HG03571 (cell line): ENCODE measurements around the gene XIAP.
"Not testable (repeated sequence)": the region's sequence is repeated elsewhere in the genome, so short reads cannot be mapped to it uniquely, and the experiment has no call there.

ENCODE experiments used
- ATAC-seq: cut with Tn5 transposase; IDR thresholded peaks from one replicate; pipeline ENCODE4 v1.9.1; 2021; ENCODE audit not compliant: unreplicated experiment

The XIAP gene

DNA sequence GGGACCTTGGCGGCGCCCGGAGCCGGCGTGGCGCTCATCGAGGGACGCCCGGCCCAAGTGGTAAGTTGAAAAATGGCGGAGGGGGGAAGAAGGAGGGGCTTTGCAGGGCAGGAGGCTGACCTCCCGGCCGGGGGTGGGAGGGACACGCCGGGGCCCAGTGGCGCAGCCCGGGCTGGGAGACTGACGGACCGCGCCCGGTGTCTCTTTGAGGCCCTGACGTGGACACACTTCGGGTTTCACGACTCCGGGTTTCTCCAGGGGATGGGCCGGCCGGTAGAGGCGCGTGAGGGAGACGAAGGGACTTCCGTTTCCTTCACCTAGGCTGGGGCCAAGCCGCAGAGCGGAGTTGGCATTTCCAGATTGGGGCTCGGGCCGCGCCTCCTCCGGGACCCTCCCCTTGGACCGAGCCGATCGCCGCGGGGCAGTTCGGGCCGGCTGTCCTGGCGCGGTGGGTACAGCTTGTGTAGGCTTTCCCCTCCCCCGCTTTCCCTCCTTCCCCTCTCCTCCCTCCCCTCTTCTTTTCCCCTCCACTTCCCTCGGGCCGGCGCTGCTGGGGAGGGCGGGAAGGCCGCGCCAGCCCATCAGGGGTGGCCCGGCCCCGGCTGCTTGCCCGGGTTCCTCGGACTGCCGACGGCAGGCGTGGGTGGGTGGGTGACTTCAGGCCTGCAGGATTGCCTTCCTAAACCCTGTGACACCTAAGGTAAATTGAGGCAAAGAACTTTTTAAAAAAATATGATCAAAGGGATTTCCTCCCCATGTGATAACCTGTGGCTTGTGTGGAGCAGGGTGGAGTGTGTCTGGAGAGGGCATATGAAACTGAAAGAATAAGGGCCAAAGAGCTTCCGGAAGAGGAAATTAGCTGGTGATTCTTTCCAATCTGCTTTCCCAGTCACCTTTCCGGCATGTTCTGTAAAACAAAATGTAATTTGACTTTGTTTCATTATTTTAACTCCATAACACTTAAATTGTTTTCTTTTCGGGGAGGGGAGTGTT lies at the start of gene XIAP:
Gene XIAP (plus strand): TSS at position 208 of the 993 bp plus-strand sequence. CDS start 25,610 bp downstream, outside the sequence.
- ATAC-seq: peak; percentile 75

DNA sequence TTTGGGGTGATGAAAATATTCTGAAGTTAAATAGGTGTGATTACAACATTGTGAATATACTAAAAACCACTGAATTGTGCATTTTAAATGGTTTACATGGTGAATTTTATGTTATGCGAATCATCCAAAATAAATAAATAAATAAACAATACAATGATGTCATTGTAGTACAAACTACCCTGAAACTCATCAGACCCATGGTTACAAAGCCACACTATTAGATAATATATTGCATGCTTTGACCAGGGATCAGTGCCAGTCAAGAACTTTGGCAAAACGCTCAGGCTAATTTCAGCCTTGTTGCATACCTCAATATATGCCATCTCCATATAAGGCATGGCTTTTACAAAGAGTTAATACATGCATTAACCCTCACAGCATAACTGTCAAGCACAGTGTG lies 45.5 kb upstream of the XIAP start:
- no peak for ATAC-seq

DNA sequence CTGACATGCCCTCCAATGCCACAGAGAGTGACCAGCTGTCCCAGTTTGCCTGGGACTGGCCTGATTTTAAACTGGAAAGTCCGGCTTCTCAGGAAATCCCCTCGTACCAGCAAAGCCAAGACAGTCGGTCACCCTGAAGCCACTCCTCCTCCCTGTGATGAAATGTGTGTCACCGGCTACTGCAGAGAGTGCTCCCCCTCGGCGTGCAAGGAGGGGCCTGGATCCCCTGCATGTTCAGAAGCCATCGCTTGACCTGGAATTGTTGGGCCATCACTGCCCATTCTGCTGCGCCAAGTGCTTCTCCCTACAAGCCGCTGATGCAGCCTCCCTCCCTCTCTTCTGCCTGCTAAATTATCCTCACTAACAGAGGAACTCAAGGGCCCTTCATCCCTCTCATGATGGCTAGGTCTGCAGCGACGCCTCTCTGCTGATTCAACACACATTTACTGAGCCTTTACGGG lies 44.9 kb upstream of the XIAP start:
- not testable (repeated sequence) for ATAC-seq

DNA sequence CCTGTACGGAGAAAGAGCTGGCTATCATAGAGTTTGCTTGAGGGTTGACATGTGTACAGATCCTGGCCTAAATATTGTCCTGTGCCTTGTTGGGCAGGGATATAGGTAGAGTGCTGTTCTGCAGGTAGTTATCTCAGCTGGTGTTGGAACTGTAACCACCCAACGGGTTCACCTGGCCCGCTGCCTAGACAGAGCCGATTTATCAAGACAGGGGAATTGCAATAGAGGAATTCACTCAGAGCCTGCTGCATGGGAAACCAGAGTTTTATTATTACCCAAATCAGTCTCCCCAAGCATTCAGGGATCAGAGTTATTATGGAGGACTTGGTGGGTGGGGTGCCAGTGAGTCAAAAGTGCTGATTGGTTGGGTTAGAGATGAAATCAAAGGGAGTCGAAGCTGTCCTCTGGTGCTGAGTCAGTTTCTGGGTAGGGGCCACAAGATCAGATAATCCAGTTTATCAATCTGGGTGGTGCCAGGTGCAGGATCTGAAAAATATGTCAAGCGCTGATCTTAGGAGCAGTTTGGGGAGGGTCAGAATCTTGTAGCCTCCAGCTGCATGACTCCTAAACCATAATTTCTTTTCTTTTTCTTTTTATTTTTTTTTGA lies 42.5 kb upstream of the XIAP start:
- no peak for ATAC-seq

DNA sequence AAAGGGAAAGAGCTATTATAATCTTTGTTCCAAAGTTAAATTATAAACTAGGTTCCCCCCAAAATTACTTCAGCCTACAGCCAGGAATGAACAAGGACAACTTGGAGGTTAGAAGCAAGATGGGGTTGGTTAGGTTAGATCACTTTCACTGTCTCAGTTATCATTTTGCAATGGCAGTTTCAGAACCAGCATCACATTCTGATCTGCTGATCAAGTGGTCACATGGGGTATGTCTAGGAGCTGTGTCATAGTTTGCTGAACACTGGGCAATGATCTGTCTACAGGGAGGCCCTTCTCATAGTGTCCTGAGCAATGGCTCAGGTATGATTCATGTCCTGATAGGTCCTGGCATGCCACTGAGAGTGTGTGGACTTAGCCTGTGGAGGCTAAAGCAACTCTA lies 41.6 kb upstream of the XIAP start:
- ATAC-seq: no peak

DNA sequence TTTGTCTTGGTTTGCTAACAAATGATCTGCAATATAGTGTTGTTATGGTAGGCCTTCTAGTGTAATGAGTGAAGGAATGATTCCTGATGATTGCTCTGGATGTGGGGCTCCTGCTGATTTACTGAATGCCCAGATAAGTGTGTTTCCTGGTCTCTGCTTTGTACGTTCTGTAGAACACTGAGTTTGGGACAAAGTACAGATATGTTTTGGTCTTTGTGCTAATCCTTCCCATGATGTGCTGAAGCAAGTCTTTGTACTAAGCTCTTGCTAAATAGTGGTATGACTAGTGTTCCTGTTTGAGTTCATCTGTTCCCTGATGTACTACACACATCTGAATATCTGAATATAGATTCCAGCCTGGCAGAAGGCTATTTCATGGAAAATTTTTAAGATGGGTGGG lies 36.9 kb upstream of the XIAP start:
- no peak for ATAC-seq

DNA sequence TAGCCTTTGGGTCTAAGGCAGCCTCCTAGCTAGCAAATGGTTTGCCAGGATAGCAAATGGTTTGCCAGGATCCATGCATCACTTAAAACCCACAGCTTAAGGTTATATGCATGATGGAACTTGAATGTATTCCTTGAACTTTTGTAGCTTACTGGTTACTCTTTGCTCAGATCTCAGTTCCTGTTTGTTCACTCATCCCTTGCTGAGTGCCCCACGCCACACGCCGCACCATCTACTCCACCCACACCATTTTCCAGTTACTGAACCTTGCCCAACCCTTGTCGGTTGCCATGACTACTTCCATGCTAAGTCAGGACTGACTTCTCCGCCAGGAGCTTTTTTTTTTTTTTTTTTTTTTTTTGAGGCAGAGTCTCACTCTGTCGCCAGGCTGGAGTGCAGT lies 29.5 kb upstream of the XIAP start:
- peak; percentile 94 for ATAC-seq

DNA sequence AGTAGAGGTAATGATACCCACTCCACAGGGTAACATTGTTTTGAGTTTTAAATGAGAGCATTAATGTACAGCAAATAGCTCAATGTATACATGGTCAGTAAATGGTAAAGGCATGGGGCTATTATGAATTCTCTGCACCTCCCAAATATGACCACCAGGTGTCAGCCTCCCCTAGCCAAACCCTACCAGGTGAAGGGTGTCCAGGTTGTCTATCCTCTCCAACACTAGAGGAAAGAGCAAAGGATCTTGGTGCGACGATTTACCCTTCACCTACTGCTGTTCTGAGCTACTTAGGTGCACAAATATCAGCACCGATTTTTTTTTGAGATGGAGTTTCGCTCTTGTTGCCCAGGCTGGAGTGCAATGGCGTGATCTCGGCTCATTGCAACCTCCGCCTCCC lies 26.5 kb upstream of the XIAP start:
- ATAC-seq: peak; percentile 74

DNA sequence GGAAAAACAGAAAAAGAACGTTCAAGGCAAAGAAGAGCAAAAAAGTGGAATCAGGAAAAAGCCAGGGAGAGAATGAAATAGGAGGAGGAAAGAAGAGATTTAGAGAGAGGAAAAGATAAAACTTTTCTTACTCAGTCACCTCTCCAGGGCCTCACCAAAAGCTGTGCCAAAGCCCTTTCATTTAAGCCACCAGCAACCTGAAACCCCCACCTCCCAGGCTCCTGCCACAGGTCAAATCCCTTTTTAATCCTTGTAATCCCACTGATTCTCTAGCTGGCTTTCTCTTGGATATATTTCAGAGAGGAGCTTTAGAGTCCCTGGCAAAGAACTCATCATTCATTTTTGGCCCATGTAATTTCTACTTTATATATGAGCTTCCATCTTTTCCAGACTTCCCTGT lies 25.7 kb upstream of the XIAP start:
- no peak for ATAC-seq

DNA sequence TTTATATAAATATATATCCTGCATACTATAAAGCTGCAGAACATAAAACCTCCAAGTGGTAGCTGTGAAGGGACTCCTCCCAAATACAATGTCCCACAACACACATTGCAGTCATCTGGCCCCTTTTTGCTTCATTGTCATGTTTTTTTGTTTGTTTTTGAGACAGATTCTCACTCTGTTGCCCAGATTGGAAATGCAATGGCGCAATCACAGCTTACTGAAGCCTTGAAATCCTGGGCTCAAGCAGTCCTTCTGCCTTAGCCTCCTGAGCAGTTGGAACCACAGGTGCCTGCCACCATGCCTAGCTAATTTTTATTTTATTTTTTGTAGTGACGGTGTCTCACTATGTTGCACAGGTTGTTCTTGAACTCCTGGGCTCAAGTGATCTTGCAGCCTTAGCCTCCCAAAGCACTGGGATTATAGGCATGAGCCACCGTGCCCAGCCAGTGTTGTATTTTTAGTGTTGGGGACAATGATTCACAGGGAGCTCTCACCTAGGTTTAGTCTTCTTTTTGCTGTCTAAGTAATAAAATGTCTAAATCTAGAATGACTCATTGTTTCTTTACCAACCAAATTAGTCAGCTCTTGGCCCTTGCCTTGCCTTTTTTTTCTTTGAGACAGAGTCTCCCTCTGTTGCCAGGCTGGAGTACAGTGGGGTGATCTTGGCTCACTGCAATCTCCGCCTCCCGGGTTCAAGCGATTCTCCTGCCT lies 24.0 kb upstream of the XIAP start:
- ATAC-seq: no peak

DNA sequence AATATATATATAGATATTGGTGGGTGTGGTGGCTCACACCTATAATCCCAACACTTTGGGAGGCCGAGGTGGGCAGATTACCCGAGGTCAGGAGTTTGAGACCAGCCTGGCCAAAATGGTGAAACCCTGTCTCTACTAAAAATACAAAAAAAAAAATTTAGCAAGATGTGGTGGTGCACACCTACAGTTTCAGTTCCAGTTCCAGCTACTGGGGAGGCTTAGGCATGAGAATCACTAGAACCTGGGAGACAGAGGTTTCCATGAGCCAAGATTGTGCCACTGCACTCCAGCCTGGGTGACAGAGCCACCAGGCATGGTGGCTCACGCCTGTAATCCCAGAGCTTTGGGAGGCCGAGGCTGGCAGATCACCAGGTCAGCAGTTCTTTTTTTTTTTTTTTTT lies 14.7 kb upstream of the XIAP start:
- ATAC-seq: not testable (repeated sequence)

DNA sequence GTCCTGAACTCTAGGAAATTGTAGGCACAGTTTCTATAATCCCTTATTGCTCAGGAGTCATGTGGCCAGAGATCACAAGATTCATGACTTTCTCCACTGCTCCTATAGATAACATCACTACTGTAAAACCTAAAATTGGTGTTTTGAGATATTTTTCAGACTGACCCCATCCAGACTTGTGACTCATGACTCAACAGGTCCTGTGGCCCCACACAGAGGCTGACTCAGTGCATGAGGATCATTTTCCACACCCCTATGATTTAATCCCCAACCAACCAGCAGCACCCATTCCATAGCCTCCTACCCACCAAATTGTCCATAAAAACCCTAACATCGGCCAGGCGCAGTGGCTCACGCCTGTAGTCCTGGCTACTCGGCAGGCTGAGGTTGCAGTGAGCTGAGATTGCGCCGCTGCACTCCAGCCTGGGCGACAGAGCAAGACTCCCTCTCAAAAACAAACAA lies 13.2 kb upstream of the XIAP start:
- ATAC-seq: no peak

DNA sequence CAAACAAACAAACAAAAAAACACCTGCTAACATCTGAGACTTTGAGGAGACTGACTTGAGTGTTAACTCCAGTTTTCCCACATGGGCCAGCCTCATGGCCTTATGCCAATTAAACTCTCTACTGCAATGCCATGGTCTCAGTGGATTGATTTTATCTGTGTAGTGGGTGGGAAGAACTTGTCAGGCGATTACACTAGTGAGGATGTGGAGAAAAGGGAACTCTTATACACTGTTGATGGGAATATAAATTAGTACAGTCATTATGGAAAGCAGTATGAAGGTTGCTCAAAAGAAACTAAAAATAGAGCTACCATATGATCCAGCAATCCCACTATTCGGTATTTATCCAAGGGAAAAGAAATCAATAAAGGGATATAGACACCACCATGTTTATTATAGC lies 12.8 kb upstream of the XIAP start:
- ATAC-seq: no peak

DNA sequence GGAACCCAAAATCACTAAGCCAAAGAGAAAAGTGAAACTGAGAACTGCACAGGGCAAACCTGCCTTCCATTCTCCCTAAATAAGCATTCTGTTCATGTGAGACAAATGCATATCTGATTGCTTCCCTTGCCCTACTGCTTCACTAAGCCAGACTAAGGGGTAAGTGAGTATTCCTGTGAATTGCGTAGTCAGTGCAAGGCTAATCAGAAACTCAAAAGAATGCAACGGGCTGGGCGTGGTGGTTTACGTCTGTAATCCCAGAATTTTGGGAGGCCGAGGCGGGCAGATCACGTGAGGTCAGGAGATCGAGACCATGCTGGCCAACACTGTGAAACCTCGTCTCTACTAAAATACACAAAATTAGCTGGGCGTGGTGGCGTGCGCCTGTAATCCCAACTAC lies 10.8 kb upstream of the XIAP start:
- ATAC-seq: no peak

DNA sequence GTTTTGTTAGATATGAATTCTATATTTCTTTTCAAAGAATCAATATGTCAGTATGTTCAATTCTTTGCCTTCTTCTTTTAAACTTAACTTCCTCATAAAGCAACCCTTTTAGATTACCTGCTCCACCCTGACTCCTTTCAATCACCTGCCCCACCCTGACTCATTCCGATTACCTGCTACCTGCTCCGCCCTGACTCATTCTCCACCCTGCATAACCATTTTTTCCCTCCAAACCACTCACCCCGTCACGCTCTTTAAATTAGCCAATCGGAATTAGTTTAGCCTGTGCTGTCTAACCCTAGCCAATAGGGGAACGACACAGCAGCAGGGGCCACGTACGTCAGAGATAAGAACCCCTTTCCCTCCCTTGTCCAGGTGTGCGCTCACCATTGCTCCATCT lies 9.9 kb upstream of the XIAP start:
- ATAC-seq: not testable (repeated sequence)

DNA sequence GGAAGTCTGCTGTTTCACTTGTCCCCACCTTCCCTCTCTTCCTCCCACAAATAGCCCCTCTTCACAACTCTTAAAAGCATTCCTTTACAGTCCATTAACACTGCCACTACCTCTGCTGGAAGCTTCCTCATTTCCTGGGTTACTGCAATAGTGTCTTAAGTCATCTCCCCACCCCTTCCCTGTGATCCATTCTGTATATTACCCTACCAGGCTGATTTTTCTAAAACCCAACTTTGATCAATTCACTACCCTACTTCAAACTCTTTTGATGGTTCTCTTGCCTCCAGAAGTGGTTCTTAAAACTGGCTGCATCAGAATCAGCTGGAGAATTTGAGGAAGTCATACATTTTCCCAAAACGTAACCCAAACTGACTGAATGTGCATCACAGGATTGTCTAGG lies 8.8 kb upstream of the XIAP start:
- no peak for ATAC-seq

DNA sequence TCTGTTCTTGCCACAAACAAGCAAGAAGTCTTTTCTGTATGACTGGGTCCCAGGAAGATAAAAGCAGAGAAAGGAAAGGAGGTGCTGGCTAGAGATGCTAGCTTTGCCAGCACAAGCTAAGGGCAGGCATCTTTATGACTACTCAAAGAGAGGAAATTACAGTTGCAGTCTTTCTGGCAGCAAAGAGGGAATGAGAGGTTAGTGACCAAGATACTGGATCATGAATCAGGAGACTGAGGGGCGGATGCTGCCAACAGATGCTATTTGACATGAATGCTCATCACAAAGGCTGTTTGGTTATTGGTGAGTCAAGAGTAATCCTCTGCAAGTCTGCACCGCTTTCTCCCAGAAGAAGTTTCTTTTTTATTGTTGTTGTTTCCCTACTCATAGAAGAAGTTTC lies 5.5 kb upstream of the XIAP start:
- no peak for ATAC-seq

DNA sequence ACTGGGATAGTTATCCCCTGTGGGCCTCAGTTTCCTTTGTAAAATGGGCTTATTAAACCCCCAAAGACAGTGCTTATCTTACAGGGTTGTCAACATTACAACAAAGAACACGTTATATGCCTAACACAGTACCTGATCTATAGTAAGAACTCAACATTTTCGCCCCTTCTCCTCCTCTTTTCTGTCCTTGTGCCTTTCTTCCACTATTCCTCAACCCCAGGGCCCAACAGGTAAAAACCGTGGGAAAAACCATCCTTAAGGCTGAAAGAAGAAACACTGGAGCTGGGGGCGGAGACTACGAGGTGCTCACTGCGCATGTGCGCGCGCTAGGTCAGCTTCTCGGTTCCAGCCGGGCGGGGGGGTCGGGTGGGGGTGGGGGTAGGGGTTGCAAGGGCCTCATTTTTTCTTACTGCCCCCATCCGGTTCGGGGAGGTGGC lies 426 bp upstream of the XIAP start:
- no peak for ATAC-seq

DNA sequence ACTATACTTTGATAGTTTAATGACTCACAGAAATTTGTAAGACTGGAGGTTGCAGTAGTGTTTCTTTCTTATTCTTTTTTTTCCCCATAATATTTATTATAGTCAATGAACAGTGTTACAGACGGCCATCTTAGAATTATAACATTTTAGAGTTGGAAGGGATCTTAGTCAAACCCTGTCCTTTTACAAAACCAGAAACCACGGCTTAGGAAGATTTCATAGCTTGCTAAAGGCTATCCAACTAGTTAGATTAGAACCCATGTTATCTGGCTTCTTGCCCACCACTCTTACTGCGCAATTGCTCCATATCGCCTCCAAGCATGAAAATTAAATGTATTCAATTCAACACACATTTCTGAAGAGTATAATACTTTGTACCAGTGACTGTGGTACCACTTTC lies 1.1 kb downstream of the XIAP start:
- ATAC-seq: no peak

DNA sequence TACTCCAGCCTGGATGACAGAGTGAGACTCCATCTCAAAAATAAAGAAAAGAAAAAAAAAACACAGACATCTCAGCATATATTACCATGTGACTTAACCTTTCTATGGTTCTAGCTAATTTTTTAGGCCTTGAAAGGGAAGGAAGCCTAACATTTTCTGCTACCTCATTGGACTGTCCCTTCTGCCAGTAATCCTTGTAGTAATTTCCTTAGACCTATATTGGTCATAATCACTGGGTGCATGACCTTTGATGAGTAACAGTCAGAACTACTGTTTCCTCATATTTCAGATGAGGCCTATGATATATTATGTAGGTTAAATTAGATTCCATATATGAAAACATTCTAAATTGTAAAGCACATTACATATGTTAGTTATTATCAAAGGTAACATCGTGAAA lies 9.6 kb downstream of the XIAP start:
- ATAC-seq: no peak

DNA sequence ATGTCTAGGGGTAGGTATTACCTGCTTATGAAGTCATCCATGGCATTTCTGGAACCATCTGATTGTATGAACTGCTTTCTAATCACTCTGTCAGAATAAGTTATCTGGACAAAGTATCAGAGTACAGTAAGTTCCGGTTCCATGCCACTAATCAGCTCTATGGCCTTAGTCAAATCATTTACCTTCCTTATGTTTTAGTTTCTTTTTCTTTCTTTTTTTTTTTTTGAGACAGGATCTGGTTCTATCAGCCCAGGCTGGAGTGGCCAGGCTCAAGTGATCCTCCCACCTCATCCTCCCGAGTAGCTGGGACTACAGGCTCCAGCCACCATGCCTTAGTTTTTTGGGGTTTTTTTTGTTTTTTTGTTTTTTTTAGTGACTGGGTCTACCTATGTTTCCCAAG lies 11.5 kb downstream of the XIAP start:
- peak; percentile 63 for ATAC-seq
